Measurements from ENCODE around the gene ZRSR2.
"Not testable (repeated sequence)": the region's sequence is repeated elsewhere in the genome, so short reads cannot be mapped to it uniquely, and the experiment has no call there.

Gene ZRSR2

DNA sequence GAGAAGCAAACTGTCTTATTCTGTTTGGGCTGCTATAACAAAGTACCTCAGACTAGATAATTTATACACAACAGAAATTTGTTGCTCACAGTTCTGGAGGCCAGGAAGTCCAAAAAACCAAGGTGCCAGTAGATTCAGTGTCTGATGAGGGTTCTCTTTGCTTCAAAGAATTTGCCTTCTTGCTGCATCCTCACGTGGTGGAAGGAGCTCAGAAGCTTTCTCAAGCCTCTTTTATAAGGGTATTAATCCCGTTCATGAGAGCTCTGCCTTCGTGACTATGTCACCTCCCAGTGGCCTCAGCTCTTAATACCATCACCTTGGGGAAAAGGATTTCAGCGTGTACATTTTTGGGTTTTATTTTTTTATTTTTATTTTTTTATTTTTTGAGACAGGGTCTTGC lies 32.1 kb upstream of the ZRSR2 start:
- Histone ChIP-seq H3K9ac (ENCODE audit: low read depth, low read length) (no peak overlapping the region), H3K36me3 (ENCODE audit: insufficient read depth, low read length) (no peaks in the 10 kb centered on the region), H3K27me3 (ENCODE audit: control insufficient read depth, insufficient read depth, low read length) (no peaks in the 10 kb centered on the region), H3K4me3 (ENCODE audit: low read length) (no peak overlapping the region), H3K9me3 (replicated peaks; ENCODE audit: low read length) (no peaks in the 10 kb centered on the region), H3K4me1 (ENCODE audit: control insufficient read depth, insufficient read depth, low read length) (no peaks in the 10 kb centered on the region), H3K4me2 (ENCODE audit: low read length) (no peak overlapping the region)

DNA sequence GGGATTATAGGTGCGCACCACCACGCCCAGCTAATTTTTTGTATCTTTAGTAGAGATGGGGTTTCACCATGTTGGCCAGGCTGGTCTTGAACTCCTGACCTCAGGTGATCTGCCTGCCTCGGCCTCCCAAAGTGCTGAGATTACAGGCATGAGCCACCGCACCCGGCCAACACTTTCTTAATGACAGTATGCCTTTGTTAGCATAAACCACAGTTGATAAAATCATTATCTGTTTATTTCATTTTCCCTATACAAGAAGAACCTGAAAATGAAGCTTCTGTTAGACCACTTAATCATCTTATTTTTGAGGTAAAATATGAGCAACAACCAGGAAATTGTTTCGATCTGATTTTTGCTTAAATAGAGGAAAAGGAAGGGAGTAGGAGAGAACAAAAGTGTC lies 30.4 kb upstream of the ZRSR2 start:
- not testable (repeated sequence) for H3K9ac ChIP-seq (ENCODE audit: low read depth, low read length); H3K9me3 ChIP-seq (replicated peaks; ENCODE audit: low read length); H3K4me2 ChIP-seq (ENCODE audit: low read length); H3K4me1 ChIP-seq (ENCODE audit: control insufficient read depth, insufficient read depth, low read length); H3K27me3 ChIP-seq (ENCODE audit: control insufficient read depth, insufficient read depth, low read length); H3K36me3 ChIP-seq (ENCODE audit: insufficient read depth, low read length); H3K4me3 ChIP-seq (ENCODE audit: low read length)

DNA sequence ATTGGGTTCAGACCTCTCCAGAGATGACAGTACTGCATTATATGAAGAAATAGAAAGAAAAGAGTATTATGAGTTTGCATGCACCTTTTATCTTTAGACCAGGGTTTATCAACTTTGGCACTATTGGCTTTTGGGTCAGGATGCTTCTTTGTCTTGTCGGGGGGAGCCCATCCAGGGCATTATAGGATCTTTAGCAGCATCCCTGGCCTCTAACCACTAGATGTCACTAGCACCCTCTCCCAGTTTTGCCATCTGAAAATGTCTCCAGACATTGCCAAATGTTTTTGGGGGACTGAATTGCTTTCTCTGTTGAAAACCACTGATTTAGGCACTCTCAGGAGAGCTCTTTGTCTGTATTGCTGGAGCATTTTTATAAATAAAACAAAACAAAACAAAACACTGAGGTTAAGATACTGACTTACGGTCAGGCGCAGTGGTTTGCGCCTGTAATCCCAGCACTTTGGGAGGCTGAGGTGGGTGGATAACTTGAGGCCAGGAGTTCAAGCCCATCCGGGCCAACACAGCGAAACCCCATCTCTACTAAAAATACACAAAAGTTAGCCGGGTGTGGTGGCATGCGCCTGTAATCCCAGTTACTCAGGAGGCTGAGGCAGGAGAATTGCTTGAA lies 28.6 kb upstream of the ZRSR2 start:
- Histone ChIP-seq H3K4me3 (ENCODE audit: low read length) (no peak overlapping the region), H3K9ac (ENCODE audit: low read depth, low read length) (no peak overlapping the region), H3K36me3 (ENCODE audit: insufficient read depth, low read length) (no peaks in the 10 kb centered on the region), H3K27me3 (ENCODE audit: control insufficient read depth, insufficient read depth, low read length) (no peaks in the 10 kb centered on the region), H3K9me3 (replicated peaks; ENCODE audit: low read length) (no peaks in the 10 kb centered on the region), H3K4me1 (ENCODE audit: control insufficient read depth, insufficient read depth, low read length) (no peaks in the 10 kb centered on the region), H3K4me2 (ENCODE audit: low read length) (no peak overlapping the region)

DNA sequence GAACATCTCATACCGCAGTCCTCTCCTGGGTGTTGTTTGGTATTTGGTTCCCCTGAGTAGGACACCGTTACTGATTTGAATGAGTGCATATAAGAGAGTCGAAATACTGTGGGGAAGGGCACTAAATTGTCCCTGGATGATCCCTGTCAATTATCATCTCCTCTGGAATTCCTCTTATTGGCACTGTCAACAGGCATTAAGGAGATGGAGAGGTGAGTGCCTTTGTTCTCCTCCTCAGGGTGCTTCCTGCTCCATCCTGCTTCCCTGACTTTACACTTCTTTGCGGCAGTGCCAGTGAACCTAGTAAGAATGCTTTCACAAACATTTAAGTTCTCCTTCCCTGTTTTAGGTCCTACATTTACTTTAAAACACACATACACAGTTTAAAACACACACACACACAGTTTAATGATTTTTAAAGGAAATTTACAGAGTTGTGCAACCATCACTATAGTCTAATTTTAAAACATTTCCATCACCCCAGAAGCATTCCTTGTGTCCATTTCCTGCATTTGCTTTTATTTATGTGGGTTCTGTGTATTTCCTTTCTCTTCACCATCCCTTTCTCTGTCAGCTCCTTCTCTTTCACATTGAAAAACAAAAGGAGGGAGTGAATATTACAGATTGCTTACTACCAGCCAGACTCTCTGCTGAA lies 20.9 kb upstream of the ZRSR2 start:
- H3K9me3 ChIP-seq (replicated peaks; ENCODE audit: low read length): no peaks in the 10 kb centered on the region
- peaks cover 6% of the 10 kb centered on the region for H3K36me3 ChIP-seq (ENCODE audit: insufficient read depth, low read length)
- H3K9ac ChIP-seq (ENCODE audit: low read depth, low read length): no peak overlapping the region
- no peaks in the 10 kb centered on the region for H3K4me1 ChIP-seq (ENCODE audit: control insufficient read depth, insufficient read depth, low read length)
- H3K4me3 ChIP-seq (ENCODE audit: low read length): no peak overlapping the region
- no peaks in the 10 kb centered on the region for H3K27me3 ChIP-seq (ENCODE audit: control insufficient read depth, insufficient read depth, low read length)
- no peak overlapping the region for H3K4me2 ChIP-seq (ENCODE audit: low read length)

DNA sequence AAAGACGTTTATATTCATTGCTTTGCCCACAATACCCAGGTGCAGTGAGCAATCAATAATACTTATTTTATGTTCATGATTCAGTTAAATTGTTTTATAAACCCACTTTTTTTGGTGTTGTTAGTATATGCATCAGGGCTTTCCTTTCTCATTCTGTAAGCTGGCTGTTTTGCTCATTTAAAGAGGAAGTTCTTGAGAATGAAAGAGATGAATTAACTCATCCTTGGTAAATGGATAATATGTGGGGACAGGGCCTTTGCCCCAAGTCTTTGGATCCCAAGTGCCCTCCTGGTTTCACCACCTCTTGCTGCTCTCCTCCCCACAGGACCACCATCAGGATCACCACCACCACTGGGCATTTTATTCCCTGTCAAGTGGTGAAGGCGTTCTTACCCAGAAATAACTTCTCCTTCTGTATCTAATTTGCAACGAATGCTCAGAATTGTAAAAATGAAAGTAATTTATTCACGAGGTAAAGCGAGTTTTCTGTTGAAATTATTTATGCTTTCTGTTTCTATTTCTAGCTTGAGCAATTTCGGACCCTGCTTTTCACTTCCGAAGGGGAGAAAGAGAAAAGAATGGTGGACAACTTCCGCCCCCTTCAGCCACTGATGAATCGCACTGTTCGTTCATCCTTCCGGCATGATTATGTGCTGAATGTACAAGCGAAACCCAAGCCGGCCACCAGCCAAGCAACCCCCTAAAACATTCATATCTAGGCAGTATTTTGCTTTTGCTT lies 8.2 kb upstream of the ZRSR2 start:
- no peak overlapping the region for H3K4me2 ChIP-seq (ENCODE audit: low read length)
- H3K36me3 ChIP-seq (ENCODE audit: insufficient read depth, low read length): peaks cover 15% of the 10 kb centered on the region
- H3K9me3 ChIP-seq (replicated peaks; ENCODE audit: low read length): no peaks in the 10 kb centered on the region
- no peaks in the 10 kb centered on the region for H3K27me3 ChIP-seq (ENCODE audit: control insufficient read depth, insufficient read depth, low read length)
- H3K4me1 ChIP-seq (ENCODE audit: control insufficient read depth, insufficient read depth, low read length): no peaks in the 10 kb centered on the region
- no peak overlapping the region for H3K4me3 ChIP-seq (ENCODE audit: low read length)
- H3K9ac ChIP-seq (ENCODE audit: low read depth, low read length): no peak overlapping the region

DNA sequence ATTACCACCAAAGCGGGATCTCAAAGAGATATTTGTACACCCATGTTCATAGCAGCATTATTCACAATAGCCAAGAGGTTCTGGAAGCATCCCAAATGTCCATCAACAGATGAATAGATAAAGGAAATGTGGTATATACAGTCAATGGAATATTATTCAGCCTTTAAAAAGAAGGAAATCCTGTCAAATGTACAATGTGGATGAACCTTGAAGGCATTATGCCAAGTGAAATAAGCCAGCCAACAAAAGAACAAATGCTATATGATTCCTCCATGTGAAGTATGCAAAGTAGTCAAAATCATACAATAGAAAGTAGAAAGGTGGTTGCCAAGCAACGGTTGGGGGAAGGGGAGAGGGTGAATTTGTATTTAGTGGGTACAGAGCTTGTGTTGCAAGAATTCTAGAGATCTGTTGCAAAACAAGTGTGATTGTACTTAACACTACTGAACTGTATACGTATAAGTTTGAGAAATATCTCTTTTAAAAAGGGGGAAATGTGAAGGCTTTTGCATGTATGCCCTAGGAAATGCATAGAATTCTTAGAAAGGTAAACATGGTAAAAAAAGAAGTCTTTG lies 5.0 kb upstream of the ZRSR2 start:
- Histone ChIP-seq H3K4me2 (ENCODE audit: low read length) (no peak overlapping the region), H3K4me1 (ENCODE audit: control insufficient read depth, insufficient read depth, low read length) (peaks cover 4% of the 10 kb centered on the region), H3K9me3 (replicated peaks; ENCODE audit: low read length) (no peaks in the 10 kb centered on the region), H3K27me3 (ENCODE audit: control insufficient read depth, insufficient read depth, low read length) (no peaks in the 10 kb centered on the region), H3K4me3 (ENCODE audit: low read length) (no peak overlapping the region), H3K9ac (ENCODE audit: low read depth, low read length) (no peak overlapping the region), H3K36me3 (ENCODE audit: insufficient read depth, low read length) (peaks cover 11% of the 10 kb centered on the region)

DNA sequence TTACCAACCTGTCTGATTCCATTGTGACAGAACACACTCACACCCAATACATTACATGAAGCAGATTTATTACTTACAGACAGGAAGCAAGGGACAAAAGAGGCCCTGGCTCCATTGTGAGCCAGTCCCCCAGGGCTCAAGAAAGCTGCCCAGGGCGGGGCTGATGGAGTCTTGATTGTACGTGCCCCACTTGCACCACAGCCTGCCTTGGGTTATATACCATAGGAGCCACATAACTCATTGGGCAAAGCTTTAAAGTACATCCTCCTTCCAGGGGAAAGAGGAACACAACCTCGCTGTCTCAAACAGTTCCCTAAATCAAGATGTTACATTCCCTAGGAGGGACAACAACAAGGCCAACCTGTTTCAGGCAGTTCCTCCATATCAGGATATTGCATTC lies 3.4 kb upstream of the ZRSR2 start:
- peaks cover 4% of the 10 kb centered on the region for H3K4me1 ChIP-seq (ENCODE audit: control insufficient read depth, insufficient read depth, low read length)
- H3K9me3 ChIP-seq (replicated peaks; ENCODE audit: low read length): no peaks in the 10 kb centered on the region
- no peaks in the 10 kb centered on the region for H3K27me3 ChIP-seq (ENCODE audit: control insufficient read depth, insufficient read depth, low read length)
- H3K36me3 ChIP-seq (ENCODE audit: insufficient read depth, low read length): peaks cover 11% of the 10 kb centered on the region
- no peak overlapping the region for H3K9ac ChIP-seq (ENCODE audit: low read depth, low read length)
- no peak overlapping the region for H3K4me2 ChIP-seq (ENCODE audit: low read length)
- H3K4me3 ChIP-seq (ENCODE audit: low read length): no peak overlapping the region

DNA sequence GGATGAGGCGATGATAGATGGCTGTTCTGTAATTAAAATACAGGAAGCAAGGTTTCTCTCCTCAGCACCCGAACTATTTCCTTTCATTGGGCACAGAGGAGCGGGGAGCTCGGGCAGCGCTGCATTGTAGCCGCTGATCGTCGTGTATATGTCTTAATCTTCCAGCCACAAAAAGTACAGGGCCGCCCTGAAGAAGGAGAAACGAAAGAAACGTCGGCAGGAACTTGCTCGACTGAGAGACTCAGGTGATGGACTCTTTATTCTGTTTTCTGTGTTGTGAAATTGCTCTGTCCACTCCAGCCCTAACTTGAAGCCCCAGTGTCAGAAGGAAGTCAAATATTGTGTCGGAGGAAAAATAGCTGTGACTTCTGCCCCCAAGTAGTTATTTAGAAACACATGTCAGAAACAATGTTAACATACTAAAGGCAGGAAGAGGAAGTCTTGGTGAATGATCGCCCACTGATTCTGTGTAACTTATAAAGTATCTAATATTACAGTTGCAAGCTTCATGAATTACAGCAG lies 546 bp downstream of the ZRSR2 start:
- peaks cover 8% of the 10 kb centered on the region for H3K36me3 ChIP-seq (ENCODE audit: insufficient read depth, low read length)
- peak overlapping the region; percentile 87 for H3K9ac ChIP-seq (ENCODE audit: low read depth, low read length)
- peaks cover 4% of the 10 kb centered on the region for H3K4me1 ChIP-seq (ENCODE audit: control insufficient read depth, insufficient read depth, low read length)
- no peaks in the 10 kb centered on the region for H3K27me3 ChIP-seq (ENCODE audit: control insufficient read depth, insufficient read depth, low read length)
- peak overlapping the region; percentile 93 for H3K4me2 ChIP-seq (ENCODE audit: low read length)
- no peaks in the 10 kb centered on the region for H3K9me3 ChIP-seq (replicated peaks; ENCODE audit: low read length)
- peak overlapping the region; percentile 95 for H3K4me3 ChIP-seq (ENCODE audit: low read length)

DNA sequence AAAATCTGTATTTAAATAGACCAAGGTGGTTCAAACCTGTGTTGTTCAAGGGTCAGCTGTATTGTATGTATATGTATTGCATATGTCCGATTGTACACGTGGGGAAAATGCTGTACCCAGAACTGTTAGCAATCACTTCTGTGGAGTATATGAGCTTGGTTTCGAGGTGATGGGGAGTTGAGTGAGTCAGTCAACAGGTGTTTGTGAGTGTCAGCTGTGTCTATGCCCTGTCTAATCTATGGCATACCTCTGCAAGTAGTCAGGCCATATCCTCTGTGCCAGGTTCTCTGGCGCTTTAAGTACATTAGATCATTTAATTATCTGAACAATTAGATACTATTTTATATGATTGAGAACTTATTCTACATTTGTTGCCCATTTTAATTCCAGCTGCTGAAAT lies 7.4 kb downstream of the ZRSR2 start:
- no peak overlapping the region for H3K9ac ChIP-seq (ENCODE audit: low read depth, low read length)
- no peaks in the 10 kb centered on the region for H3K27me3 ChIP-seq (ENCODE audit: control insufficient read depth, insufficient read depth, low read length)
- no peak overlapping the region for H3K4me2 ChIP-seq (ENCODE audit: low read length)
- no peaks in the 10 kb centered on the region for H3K4me1 ChIP-seq (ENCODE audit: control insufficient read depth, insufficient read depth, low read length)
- peaks cover 16% of the 10 kb centered on the region for H3K36me3 ChIP-seq (ENCODE audit: insufficient read depth, low read length)
- H3K9me3 ChIP-seq (replicated peaks; ENCODE audit: low read length): no peaks in the 10 kb centered on the region
- H3K4me3 ChIP-seq (ENCODE audit: low read length): no peak overlapping the region

DNA sequence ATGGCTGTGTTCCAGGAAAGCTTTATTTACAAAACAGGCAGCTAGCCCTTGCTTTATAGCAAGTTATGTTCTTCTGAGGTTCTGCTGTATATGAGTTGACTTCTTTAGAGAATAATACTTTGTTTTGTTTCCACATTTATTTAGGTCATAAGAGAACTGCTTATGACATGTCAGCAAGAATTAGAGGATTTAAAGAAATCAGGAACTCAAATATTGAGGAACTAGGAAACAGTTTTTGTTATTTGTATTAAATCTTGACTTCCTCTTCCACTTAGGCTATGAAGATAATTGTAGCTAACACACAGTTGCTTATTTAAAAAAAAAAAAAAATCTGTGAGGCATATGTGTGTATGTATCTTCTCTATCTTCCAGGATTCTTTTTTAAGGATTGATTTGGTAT lies 14.3 kb downstream of the ZRSR2 start:
- H3K9me3 ChIP-seq (replicated peaks; ENCODE audit: low read length): no peaks in the 10 kb centered on the region
- H3K27me3 ChIP-seq (ENCODE audit: control insufficient read depth, insufficient read depth, low read length): no peaks in the 10 kb centered on the region
- H3K9ac ChIP-seq (ENCODE audit: low read depth, low read length): no peak overlapping the region
- H3K4me3 ChIP-seq (ENCODE audit: low read length): no peak overlapping the region
- no peak overlapping the region for H3K4me2 ChIP-seq (ENCODE audit: low read length)
- H3K36me3 ChIP-seq (ENCODE audit: insufficient read depth, low read length): peaks cover 38% of the 10 kb centered on the region
- H3K4me1 ChIP-seq (ENCODE audit: control insufficient read depth, insufficient read depth, low read length): no peaks in the 10 kb centered on the region

DNA sequence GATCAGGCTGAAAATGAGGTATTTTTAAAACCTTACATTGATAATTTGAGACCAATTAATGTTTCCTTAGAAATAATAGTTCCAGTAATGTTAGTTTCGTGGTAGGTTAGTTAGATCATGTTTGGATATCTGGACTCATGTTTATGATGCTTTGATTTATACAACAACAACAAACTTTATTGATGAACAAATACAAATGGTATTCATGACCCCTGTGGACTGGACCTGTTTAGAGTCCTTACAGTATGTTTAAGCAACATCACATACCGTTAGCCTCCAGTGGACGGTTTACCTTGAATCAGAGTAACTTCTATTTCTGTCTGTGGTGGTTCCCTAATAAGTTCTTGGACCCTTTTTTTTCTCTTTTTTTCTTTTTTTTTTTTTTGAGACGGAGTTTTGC lies 18.0 kb downstream of the ZRSR2 start:
- H3K4me1 ChIP-seq (ENCODE audit: control insufficient read depth, insufficient read depth, low read length): no peaks in the 10 kb centered on the region
- H3K27me3 ChIP-seq (ENCODE audit: control insufficient read depth, insufficient read depth, low read length): no peaks in the 10 kb centered on the region
- H3K4me2 ChIP-seq (ENCODE audit: low read length): no peak overlapping the region
- H3K9me3 ChIP-seq (replicated peaks; ENCODE audit: low read length): no peaks in the 10 kb centered on the region
- no peak overlapping the region for H3K9ac ChIP-seq (ENCODE audit: low read depth, low read length)
- H3K36me3 ChIP-seq (ENCODE audit: insufficient read depth, low read length): peaks cover 44% of the 10 kb centered on the region
- no peak overlapping the region for H3K4me3 ChIP-seq (ENCODE audit: low read length)

Measured in skeletal muscle satellite cell (primary cell).